Activated CD4-positive, alpha-beta memory T cell treated with anti-CD3 and anti-CD28 coated beads, Interleukin-2, amount 10 ng/mL, durations not matched to agents 7 days and 5 days (primary cell): Measurements from ENCODE around the gene SYT1. TPM values are rescaled to one million over a fixed set of nuclear protein-coding genes. Genes with fewer than 3 reads are reported as not detected.

Experiments
- CTCF ChIA-PET: fragments of 350-600 bp; sonication (Branson Sonifier 250); formaldehyde crosslinking; loops from one replicate; lab custom pipeline; 2021; ENCODE audit warnings: antibody characterized with exemption, inconsistent platforms; lab: Charles Lee
- POLR2A ChIA-PET: fragments of 350-600 bp; sonication (Branson Sonifier 250); formaldehyde crosslinking; loops from one replicate; lab custom pipeline; 2021; ENCODE audit warnings: antibody characterized with exemption; lab: Charles Lee
- DNase-seq: peaks from one replicate; pipeline ENCODE4 v3.0.0-alpha.2; 2020
- H3K27ac Mint-ChIP-seq: one replicate; pipeline ENCODE4 v1.8.0; 2021; ENCODE audit warnings: mild to moderate bottlenecking, mixed read lengths
- H3K27me3 Mint-ChIP-seq: one replicate; pipeline ENCODE4 v1.8.0; 2021; ENCODE audit warnings: mixed read lengths
- H3K36me3 Mint-ChIP-seq: one replicate; pipeline ENCODE4 v1.8.0; 2021; ENCODE audit warnings: low read depth, mixed read lengths
- H3K4me1 Mint-ChIP-seq: one replicate; pipeline ENCODE4 v1.8.0; 2021; ENCODE audit warnings: mixed read lengths
- H3K4me3 Mint-ChIP-seq: one replicate; pipeline ENCODE4 v1.8.0; 2021; ENCODE audit warnings: mild to moderate bottlenecking, mixed read lengths
- H3K9me3 Mint-ChIP-seq: one replicate; pipeline ENCODE4 v1.8.0; 2021; ENCODE audit warnings: mixed read lengths
- total RNA-seq, 2 experiments: library from RNA; stranded (reverse); gene quantifications; one replicate each; pipeline ENCODE4 v1.2.3, GENCODE V29; 2021

Gene SYT1
- total RNA-seq, 2 experiments from 2014 or later: not detected

DNA sequence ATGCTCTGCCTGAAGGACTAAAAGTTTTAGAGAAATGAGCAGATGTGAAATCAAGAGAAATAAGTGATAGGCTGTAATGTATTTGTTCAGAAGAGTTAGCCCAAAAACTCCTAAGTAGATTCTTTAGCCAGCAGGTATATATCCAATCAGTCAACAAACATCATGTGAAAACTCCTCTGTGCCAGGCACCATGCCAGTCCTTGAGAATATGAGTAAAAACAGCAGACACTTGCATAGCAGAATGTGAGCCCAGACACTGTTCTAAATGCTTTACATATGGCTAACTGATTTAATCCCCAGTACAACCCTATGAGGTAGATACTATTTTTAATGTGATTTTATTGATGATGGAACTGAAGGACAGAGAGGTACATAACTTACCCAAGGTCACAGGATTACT lies 496.4 kb downstream of the SYT1 start:
- no peaks in the 10 kb centered on the region for H3K27me3 Mint-ChIP-seq
- H3K4me3 Mint-ChIP-seq: no peak overlapping the region
- CTCF ChIA-PET: no interaction called here
- H3K36me3 Mint-ChIP-seq: no peaks in the 10 kb centered on the region
- H3K9me3 Mint-ChIP-seq: peaks cover 2% of the 10 kb centered on the region
- no peak for DNase-seq
- H3K4me1 Mint-ChIP-seq: no peaks in the 10 kb centered on the region
- POLR2A ChIA-PET: no interaction called here
- H3K27ac Mint-ChIP-seq: no peak overlapping the region

DNA sequence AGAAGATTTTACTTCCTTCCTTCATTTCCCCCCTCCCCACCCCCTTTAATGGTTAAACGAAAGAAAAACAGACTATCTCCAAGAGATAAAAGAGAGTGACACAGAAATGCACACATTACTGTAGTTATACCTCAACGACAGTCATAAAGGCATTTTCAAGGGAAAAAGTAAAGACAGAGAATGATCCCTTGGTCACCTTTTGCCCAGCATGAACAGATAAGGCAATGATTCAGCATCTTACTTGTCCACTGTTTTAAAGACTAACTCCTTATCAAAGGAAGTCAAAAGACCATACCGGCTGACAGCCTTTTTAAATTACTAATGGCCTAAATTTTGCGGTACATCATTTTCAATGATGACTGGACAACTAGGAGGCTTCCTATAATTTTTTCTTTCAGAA lies 499.6 kb downstream of the SYT1 start:
- no peak overlapping the region for H3K27ac Mint-ChIP-seq
- H3K4me1 Mint-ChIP-seq: no peaks in the 10 kb centered on the region
- no peak overlapping the region for H3K4me3 Mint-ChIP-seq
- peaks cover 2% of the 10 kb centered on the region for H3K9me3 Mint-ChIP-seq
- H3K27me3 Mint-ChIP-seq: no peaks in the 10 kb centered on the region
- POLR2A ChIA-PET: no interaction called here
- CTCF ChIA-PET: no interaction called here
- no peaks in the 10 kb centered on the region for H3K36me3 Mint-ChIP-seq
- no peak for DNase-seq

DNA sequence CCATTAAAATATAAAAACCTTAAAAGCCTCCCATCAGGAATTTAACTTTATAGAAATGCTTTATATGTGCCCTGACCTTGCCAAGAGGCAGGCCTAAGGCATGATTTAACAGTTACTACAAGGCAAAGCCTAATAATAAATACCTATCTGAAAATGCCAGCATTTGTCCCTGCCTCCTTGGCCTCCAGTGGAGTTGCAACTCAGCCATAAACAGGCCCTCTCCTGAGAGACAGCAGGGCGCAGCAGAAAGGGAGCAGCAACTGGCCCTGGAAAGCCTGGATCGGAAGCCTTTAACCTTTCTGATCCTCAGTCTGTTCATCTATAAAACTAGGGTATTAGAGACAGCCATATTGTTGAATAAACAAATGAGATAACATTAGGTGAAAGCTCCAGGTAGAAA lies 501.8 kb downstream of the SYT1 start:
- Mint-ChIP-seq H3K36me3 (no peaks in the 10 kb centered on the region), H3K27ac (no peak overlapping the region), H3K9me3 (no peaks in the 10 kb centered on the region), H3K27me3 (no peaks in the 10 kb centered on the region), H3K4me1 (no peaks in the 10 kb centered on the region), H3K4me3 (no peak overlapping the region)
- DNase-seq: no peak
- POLR2A ChIA-PET: no interaction called here
- CTCF ChIA-PET: no interaction called here

DNA sequence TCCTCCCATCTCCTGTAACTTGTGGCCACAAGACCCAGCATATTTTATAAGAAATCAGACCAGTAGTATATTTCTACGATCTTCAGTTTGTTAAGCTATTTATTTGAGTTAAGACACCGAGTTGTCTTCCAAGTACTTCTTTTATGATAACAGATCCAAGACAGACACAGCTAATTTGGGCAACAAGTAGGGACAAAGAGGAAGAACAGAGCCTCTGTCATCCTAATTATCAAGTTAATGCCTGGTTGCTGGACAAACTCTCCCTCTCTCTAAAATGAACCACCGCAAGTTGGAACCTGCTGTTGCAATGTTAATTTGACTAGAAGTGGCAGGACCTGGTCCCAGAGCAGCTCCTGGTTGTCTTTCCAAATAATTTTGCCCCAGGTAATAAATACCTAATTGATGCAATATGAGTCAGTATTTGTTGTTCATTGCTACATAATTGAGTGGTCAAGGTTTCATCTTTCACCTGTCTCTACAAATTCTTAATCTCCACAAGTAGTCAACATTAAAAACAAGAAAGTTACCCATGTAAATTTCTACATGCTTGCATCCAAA lies 502.5 kb downstream of the SYT1 start:
- Mint-ChIP-seq H3K9me3 (no peaks in the 10 kb centered on the region), H3K4me3 (no peak overlapping the region), H3K27me3 (no peaks in the 10 kb centered on the region), H3K27ac (no peak overlapping the region), H3K4me1 (no peaks in the 10 kb centered on the region), H3K36me3 (no peaks in the 10 kb centered on the region)
- CTCF ChIA-PET: no interaction called here
- POLR2A ChIA-PET: no interaction called here
- no peak for DNase-seq

DNA sequence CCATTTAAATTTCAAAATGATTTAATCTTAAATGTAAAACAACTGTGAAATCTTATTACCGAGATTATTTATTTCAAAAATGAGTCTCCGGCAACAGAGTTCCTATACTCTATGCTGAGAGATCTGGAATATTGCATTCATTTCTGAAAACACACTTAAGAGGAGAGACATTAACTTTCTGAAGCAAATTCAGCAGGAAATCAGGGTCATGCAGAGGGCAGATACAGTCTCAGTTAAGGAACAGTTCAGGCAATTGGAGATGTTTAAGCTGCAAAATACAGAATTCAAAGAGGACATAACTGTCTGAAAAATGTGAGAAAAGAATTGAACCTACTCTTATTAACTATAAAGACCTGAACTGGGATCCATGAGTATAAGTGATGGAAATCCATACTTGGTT lies 505.4 kb downstream of the SYT1 start:
- CTCF ChIA-PET: no interaction called here
- Mint-ChIP-seq H3K4me3 (no peak overlapping the region), H3K27ac (no peak overlapping the region), H3K9me3 (no peaks in the 10 kb centered on the region), H3K36me3 (no peaks in the 10 kb centered on the region), H3K27me3 (no peaks in the 10 kb centered on the region), H3K4me1 (no peaks in the 10 kb centered on the region)
- POLR2A ChIA-PET: no interaction called here
- DNase-seq: no peak

DNA sequence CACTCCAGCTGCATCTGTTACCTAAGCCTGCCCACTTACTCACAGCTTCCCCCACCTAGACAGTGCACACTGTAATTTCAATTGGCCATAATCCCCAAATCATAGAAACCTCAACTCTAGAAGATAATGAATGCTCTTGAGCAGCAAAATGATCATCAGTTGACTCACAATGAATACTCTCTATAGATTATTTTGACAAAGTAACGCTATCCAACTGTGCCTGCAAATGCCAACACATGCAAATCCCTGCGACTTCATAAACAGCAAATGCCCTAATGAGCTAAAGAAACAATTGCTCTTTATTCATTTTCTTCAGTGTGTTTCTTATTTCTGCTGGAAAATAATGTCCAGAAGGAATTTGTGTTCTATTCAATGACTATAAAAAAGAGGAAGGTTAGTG lies 506.7 kb downstream of the SYT1 start:
- no peaks in the 10 kb centered on the region for H3K36me3 Mint-ChIP-seq
- no peak for DNase-seq
- POLR2A ChIA-PET: no interaction called here
- H3K9me3 Mint-ChIP-seq: no peaks in the 10 kb centered on the region
- H3K27me3 Mint-ChIP-seq: no peaks in the 10 kb centered on the region
- no peak overlapping the region for H3K27ac Mint-ChIP-seq
- CTCF ChIA-PET: no interaction called here
- no peaks in the 10 kb centered on the region for H3K4me1 Mint-ChIP-seq
- no peak overlapping the region for H3K4me3 Mint-ChIP-seq

DNA sequence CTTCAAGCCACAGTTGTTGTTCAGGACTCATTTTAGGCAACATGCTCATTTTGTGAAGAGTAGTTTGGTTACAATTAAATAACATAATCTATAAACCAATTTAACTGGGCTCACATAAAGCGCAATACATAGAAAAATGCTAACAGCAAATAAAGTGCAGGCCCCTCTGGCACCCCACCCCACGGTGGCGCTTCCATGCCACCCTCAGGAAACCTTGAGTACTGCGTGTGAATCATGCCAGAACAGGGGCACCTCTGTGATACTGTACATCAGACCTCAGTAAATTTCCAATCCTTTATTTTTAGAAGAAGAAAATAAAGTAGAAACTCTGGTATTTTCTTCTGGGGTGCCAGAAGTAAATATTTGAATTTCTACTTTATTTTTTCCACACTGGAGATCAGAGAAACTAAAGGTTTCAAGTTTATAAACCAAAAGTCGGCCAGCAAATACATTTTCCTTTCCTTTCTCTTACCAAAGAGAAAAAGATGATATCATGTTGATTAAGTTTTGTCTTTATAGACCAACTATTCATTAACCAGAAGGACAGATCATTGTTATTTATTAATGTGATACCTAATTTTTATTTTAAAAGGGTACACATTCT lies 509.4 kb downstream of the SYT1 start:
- CTCF ChIA-PET: no interaction called here
- H3K4me1 Mint-ChIP-seq: no peaks in the 10 kb centered on the region

DNA sequence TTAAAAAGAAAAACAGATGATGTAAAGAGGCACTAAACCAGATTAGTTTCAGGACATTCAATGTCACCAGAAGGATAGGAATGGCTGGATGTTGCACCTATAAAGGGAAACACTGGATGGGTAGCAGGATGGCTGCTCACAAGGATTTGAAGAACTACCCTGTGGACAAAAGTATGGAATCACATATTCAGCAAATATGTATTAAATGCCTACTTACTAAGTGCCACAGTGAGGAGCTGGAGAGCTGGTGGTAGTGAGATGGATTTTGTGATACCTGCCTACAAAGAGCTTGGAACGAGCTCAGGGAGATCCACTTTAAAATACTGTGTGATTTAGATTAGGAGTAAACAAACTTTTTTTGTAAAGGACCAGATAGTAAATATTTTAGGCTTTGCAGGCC lies 510.0 kb downstream of the SYT1 start:
- Mint-ChIP-seq H3K27ac (no peak overlapping the region), H3K9me3 (no peaks in the 10 kb centered on the region), H3K27me3 (no peaks in the 10 kb centered on the region), H3K4me1 (no peaks in the 10 kb centered on the region), H3K36me3 (no peaks in the 10 kb centered on the region), H3K4me3 (no peak overlapping the region)
- ChIA-PET POLR2A (no interaction called here), CTCF (no interaction called here)
- DNase-seq: no peak

More for the DNA sequence above, 509.4 kb downstream of the SYT1 start:
- Mint-ChIP-seq H3K27ac (no peak overlapping the region), H3K36me3 (no peaks in the 10 kb centered on the region), H3K27me3 (no peaks in the 10 kb centered on the region), H3K4me3 (no peak overlapping the region), H3K9me3 (no peaks in the 10 kb centered on the region)
- DNase-seq: no peak
- POLR2A ChIA-PET: no interaction called here

DNA sequence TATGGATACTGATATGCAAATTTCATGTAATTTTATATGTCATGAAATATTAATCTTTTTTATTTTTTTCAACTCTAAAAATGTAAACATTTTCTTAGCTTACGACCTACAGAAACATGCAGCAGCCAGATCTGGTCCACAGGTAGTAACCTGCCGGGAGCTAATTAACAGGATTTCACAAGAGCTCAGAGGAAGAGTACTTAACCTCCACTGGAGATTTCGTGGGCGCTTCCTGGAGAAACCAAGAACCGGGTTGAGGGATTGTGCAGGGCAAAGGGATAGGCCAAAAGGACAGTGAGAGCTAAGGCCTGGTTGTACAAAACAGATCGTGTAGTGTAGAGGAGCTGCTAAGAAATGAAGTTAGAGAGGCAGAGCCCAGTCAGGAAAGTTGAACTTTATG lies 510.5 kb downstream of the SYT1 start:
- H3K9me3 Mint-ChIP-seq: no peaks in the 10 kb centered on the region
- POLR2A ChIA-PET: no interaction called here
- no peaks in the 10 kb centered on the region for H3K27me3 Mint-ChIP-seq
- no peaks in the 10 kb centered on the region for H3K36me3 Mint-ChIP-seq
- H3K4me3 Mint-ChIP-seq: no peak overlapping the region
- CTCF ChIA-PET: no interaction called here
- no peaks in the 10 kb centered on the region for H3K4me1 Mint-ChIP-seq
- no peak overlapping the region for H3K27ac Mint-ChIP-seq
- DNase-seq: no peak

DNA sequence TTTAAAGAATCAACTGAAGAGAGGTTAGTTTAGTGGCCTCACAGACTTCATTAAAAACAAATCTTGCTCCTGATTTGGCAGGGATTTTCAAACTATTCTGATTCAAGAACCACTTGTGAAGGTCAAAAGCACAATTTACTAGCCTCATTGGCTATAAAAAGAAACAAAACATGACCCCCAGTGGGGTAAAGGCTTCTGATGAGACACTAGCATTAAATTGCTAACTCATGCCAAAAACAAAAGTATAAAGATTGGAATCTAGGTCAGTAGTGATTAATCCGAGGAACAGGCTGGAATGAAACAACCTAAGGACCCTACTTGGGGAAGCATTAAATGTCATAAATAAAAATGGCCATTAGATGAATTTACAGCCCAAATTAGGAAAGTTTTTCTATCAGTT lies 513.9 kb downstream of the SYT1 start:
- no peaks in the 10 kb centered on the region for H3K9me3 Mint-ChIP-seq
- DNase-seq: no peak
- no peaks in the 10 kb centered on the region for H3K27me3 Mint-ChIP-seq
- H3K36me3 Mint-ChIP-seq: no peaks in the 10 kb centered on the region
- CTCF ChIA-PET: no interaction called here
- POLR2A ChIA-PET: no interaction called here
- H3K4me1 Mint-ChIP-seq: no peaks in the 10 kb centered on the region
- no peak overlapping the region for H3K27ac Mint-ChIP-seq
- H3K4me3 Mint-ChIP-seq: no peak overlapping the region

DNA sequence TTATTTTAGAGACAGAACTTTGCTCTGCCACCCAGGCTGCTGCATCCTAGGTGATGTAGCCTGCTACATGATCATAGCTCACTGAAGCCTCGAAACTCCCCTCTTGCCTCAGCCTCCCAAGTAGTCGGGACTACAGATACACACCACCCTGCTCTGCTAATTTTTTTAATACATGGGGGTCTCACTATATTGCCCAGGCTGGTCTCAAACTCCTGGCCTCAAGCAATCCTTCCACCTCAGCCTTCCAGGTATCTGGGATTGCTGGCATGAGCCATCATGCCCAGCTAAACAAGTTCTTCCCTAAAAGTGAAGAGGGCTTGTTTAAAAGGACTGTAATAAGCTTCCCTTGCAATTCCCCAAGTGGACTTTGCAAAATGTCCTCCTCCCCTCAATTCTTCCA lies 515.8 kb downstream of the SYT1 start:
- POLR2A ChIA-PET: no interaction called here
- Mint-ChIP-seq H3K27ac (no peak overlapping the region), H3K36me3 (no peaks in the 10 kb centered on the region), H3K27me3 (no peaks in the 10 kb centered on the region), H3K9me3 (no peaks in the 10 kb centered on the region), H3K4me3 (no peak overlapping the region), H3K4me1 (no peaks in the 10 kb centered on the region)
- DNase-seq: no peak
- CTCF ChIA-PET: no interaction called here

DNA sequence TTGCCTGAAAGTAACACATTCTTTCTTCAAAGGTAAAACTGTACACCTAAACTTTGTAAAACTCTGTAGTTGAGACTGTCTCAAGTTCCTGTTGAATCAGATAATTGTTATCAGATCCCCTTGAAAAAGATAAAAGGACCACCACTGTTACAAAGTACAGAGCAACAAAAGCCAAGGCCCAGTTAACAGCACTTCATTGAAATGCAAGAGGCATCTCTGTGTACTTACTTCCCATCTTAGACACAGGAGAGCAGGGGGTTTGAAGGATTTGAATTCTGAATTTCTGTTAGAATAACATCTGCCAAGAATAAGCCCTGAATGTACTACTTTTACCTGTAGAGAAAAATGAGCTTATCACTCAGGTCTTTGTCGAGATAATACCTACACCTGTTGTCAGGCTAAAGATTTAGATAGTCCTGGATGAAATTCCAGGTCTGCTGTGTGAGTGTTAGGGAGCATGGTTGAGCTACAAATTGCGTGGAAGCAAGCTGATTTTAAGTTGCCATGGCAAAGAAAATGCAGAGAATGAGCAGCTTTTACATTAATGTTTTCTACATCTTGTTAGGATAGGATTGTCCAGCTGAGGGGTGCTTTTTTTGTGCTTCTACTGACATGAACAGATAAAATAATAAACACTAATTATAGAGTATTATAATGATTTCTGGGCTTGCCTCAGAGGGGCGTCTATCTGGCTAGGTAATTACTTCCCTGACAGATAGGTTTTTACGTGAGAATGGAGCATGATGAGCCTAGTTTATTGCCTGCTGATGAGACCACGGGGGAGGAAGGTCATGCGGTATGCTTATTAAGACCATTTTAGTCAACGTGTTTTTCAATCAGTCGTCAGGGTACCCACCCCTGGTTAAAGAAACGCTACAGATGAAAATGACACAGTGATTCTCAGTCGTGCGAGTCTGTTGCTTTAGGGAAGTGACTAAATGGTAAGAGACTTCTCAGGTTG lies 517.0 kb downstream of the SYT1 start:
- ChIA-PET POLR2A (no interaction called here), CTCF (no interaction called here)
- Mint-ChIP-seq H3K9me3 (no peaks in the 10 kb centered on the region), H3K36me3 (no peaks in the 10 kb centered on the region), H3K4me1 (no peaks in the 10 kb centered on the region), H3K27me3 (no peaks in the 10 kb centered on the region), H3K4me3 (no peak overlapping the region), H3K27ac (no peak overlapping the region)
- no peak for DNase-seq

DNA sequence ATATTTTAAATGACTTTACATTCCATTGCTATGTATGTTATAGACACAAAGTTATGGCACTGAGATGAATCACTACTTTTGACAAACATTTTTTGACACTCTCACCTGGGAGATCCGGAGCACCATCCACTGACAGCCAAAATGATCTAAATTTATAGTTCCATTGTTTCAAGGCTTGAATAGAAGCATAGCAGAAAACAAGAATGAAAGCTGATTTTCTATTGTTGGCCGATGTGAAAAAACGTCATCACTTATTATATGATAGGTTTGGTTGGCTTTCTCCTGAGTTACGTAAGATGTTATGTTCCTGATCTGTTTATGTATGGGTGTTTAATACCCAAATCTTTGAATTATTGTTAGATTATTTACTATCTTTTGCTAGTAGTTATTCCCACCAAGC lies 520.0 kb downstream of the SYT1 start:
- Mint-ChIP-seq H3K27ac (no peak overlapping the region), H3K4me1 (no peaks in the 10 kb centered on the region), H3K4me3 (no peak overlapping the region), H3K27me3 (no peaks in the 10 kb centered on the region), H3K9me3 (no peaks in the 10 kb centered on the region), H3K36me3 (no peaks in the 10 kb centered on the region)
- no peak for DNase-seq
- ChIA-PET POLR2A (no interaction called here), CTCF (no interaction called here)
